H9 (cell line): ENCODE measurements around the gene IRX4. TPM values are rescaled to one million over a fixed set of nuclear protein-coding genes. Genes with fewer than 3 reads are reported as not detected.

ENCODE experiments used
- DNase-seq: peaks from one replicate; pipeline ENCODE4 v3.0.0-alpha.2; 2017
- H2AFZ ChIP-seq: one replicate; pipeline ENCODE4 v1.6.1; 2013; ENCODE audit warnings: mild to moderate bottlenecking, low read length, control low read depth, moderate library complexity
- H2AK5ac ChIP-seq: 2 replicates; pipeline ENCODE4 v1.6.1; 2013; ENCODE audit warnings: low read length, control low read depth, mixed read lengths; ENCODE audit not compliant: insufficient read length
- H2BK120ac ChIP-seq: one replicate; pipeline ENCODE4 v1.6.1; 2013; ENCODE audit warnings: low read depth, mild to moderate bottlenecking, low read length, control low read depth, inconsistent platforms; ENCODE audit not compliant: poor library complexity, severe bottlenecking
- H2BK12ac ChIP-seq: 2 replicates; pipeline ENCODE4 v1.6.1; 2013; ENCODE audit warnings: low read length, control low read depth, mixed read lengths, low read depth; ENCODE audit not compliant: insufficient read length
- H2BK15ac ChIP-seq: 2 replicates; pipeline ENCODE4 v1.6.1; 2013; ENCODE audit warnings: low read depth, low read length, control low read depth
- H2BK20ac ChIP-seq: one replicate; pipeline ENCODE4 v1.6.1; 2013; ENCODE audit warnings: low read depth, mild to moderate bottlenecking, low read length, control low read depth, inconsistent platforms; ENCODE audit not compliant: poor library complexity, severe bottlenecking
- H2BK5ac ChIP-seq: 2 replicates; pipeline ENCODE4 v1.6.1; 2013; ENCODE audit warnings: low read length, control low read depth, mixed read lengths; ENCODE audit not compliant: insufficient read length
- H3K14ac ChIP-seq: 2 replicates; pipeline ENCODE4 v1.6.1; 2013; ENCODE audit warnings: low read length, control low read depth; ENCODE audit not compliant: insufficient read depth
- H3K18ac ChIP-seq: 2 replicates; pipeline ENCODE4 v1.6.1; 2013; ENCODE audit warnings: low read depth, mild to moderate bottlenecking, mixed read lengths, low read length, control low read depth; ENCODE audit not compliant: insufficient read length
- H3K23ac ChIP-seq: 2 replicates; pipeline ENCODE4 v1.6.1; 2013; ENCODE audit warnings: low read length, control low read depth, mixed read lengths, low read depth; ENCODE audit not compliant: insufficient read length
- H3K23me2 ChIP-seq: 2 replicates; pipeline ENCODE4 v1.6.1; 2013; ENCODE audit warnings: low read depth, mild to moderate bottlenecking, mixed read lengths, low read length, control low read depth; ENCODE audit not compliant: insufficient read length, poor library complexity, severe bottlenecking
- H3K27ac ChIP-seq: 2 replicates; pipeline ENCODE4 v1.5.1; 2013; ENCODE audit warnings: low read length, control low read depth, mixed read lengths, low read depth; ENCODE audit not compliant: insufficient read length
- H3K27me3 ChIP-seq: 2 replicates; pipeline ENCODE4 v1.6.1; 2013; ENCODE audit warnings: low read length, control low read depth, inconsistent platforms; ENCODE audit not compliant: insufficient read depth
- H3K4ac ChIP-seq: 2 replicates; pipeline ENCODE4 v1.6.1; 2013; ENCODE audit warnings: low read depth, mild to moderate bottlenecking, control low read depth, inconsistent platforms, low read length, moderate library complexity
- H3K4me1 ChIP-seq: 2 replicates; pipeline ENCODE4 v1.6.1; 2013; ENCODE audit warnings: low read length, control low read depth, inconsistent platforms; ENCODE audit not compliant: insufficient read depth
- H3K4me2 ChIP-seq: 2 replicates; pipeline ENCODE4 v1.6.1; 2013; ENCODE audit warnings: low read length, control low read depth, mixed read lengths; ENCODE audit not compliant: insufficient read length, insufficient read depth
- H3K56ac ChIP-seq: 2 replicates; pipeline ENCODE4 v1.6.1; 2013; ENCODE audit warnings: low read depth, mild to moderate bottlenecking, mixed read lengths, low read length, control low read depth; ENCODE audit not compliant: insufficient read length
- H3K79me1 ChIP-seq: 2 replicates; pipeline ENCODE4 v1.6.1; 2013; ENCODE audit warnings: low read depth, mild to moderate bottlenecking, moderate library complexity, low read length, control low read depth, inconsistent platforms; ENCODE audit not compliant: insufficient read depth, poor library complexity, severe bottlenecking
- H3K79me2 ChIP-seq: 2 replicates; pipeline ENCODE4 v1.6.1; 2013; ENCODE audit warnings: low read length, control low read depth, inconsistent platforms; ENCODE audit not compliant: insufficient read depth
- H3K9ac ChIP-seq: 2 replicates; pipeline ENCODE4 v1.6.1; 2013; ENCODE audit warnings: low read length, control low read depth, mixed read lengths; ENCODE audit not compliant: insufficient read length; ENCODE audit errors: extremely low read depth
- H3K9me3 ChIP-seq: one replicate; pipeline ENCODE4 v1.6.1; 2013; ENCODE audit warnings: low read depth, low read length, inconsistent platforms; ENCODE audit not compliant: control insufficient read depth
- H3T11ph ChIP-seq: one replicate; pipeline ENCODE4 v1.6.1; 2013; ENCODE audit warnings: mild to moderate bottlenecking, low read length, control low read depth, inconsistent platforms
- H4K20me1 ChIP-seq: one replicate; pipeline ENCODE4 v1.6.1; 2013; ENCODE audit not compliant: control insufficient read depth, insufficient read length, insufficient read depth
- H4K5ac ChIP-seq: 2 replicates; pipeline ENCODE4 v1.6.1; 2013; ENCODE audit warnings: low read depth, mild to moderate bottlenecking, mixed read lengths, low read length, control low read depth; ENCODE audit not compliant: insufficient read length
- H4K8ac ChIP-seq: replicated peaks from 2 replicates; pipeline ENCODE4 v1.6.1; 2013; ENCODE audit warnings: low read length, control low read depth, mixed read lengths, low read depth; ENCODE audit not compliant: insufficient read length
- H4K91ac ChIP-seq: 2 replicates; pipeline ENCODE4 v1.6.1; 2013; ENCODE audit warnings: low read depth, mild to moderate bottlenecking, moderate library complexity, mixed read lengths, low read length, control low read depth; ENCODE audit not compliant: insufficient read length
- H3K27ac Mint-ChIP-seq, 3 experiments: 2 replicates in 2 of 3; 3 replicates in 1 of 3; pipeline ENCODE4 v1.8.0; 2020 to 2021; ENCODE audit warnings: mixed read lengths in 3 of 3, mild to moderate bottlenecking in 1 of 3, moderate library complexity in 1 of 3
- H3K27me3 Mint-ChIP-seq: 2 replicates; pipeline ENCODE4 v1.8.0; 2021; ENCODE audit warnings: low read depth, mild to moderate bottlenecking, moderate library complexity, mixed read lengths
- H3K36me3 Mint-ChIP-seq, 3 experiments: 2 replicates in 2 of 3; 3 replicates in 1 of 3; pipeline ENCODE4 v1.8.0; 2020 to 2021; ENCODE audit warnings: low read depth in 3 of 3, mixed read lengths in 3 of 3; ENCODE audit not compliant: insufficient read depth in 1 of 3
- H3K4me1 Mint-ChIP-seq, 2 experiments: 2 replicates each; pipeline ENCODE4 v1.8.0; 2020; ENCODE audit warnings: mixed read lengths in 2 of 2
- H3K4me3 Mint-ChIP-seq, 2 experiments: 2 replicates in 1 of 2; 3 replicates in 1 of 2; pipeline ENCODE4 v1.8.0; 2020 to 2021; ENCODE audit warnings: mild to moderate bottlenecking in 2 of 2, mixed read lengths in 2 of 2, moderate library complexity in 1 of 2
- H3K9me3 Mint-ChIP-seq, 2 experiments: 2 replicates in 1 of 2; 3 replicates in 1 of 2; pipeline ENCODE4 v1.8.0; 2020; ENCODE audit warnings: mild to moderate bottlenecking in 2 of 2, mixed read lengths in 2 of 2, moderate library complexity in 1 of 2
- WGBS: extraction: QIAGEN DNeasy Blood & Tissue Kit; methylation state at CpG from one replicate; pipeline ENCODE4 v1.1.7; 2013; ENCODE audit warnings: missing lambda C conversion rate, low lambda C conversion rate, mixed read lengths; ENCODE audit not compliant: insufficient read length; ENCODE audit errors: extremely low coverage; 5-methylcytosine and 5-hydroxymethylcytosine counted together
- total RNA-seq: library from RNA; stranded (reverse); gene quantifications from 2 replicates; pipeline ENCODE4 v1.2.1, GENCODE V29; 2021
- TF ChIP-seq, protein P1 (sequence below): fragments of 200-600 bp; sonication (generic); conservative IDR thresholded peaks from 3 replicates; pipeline ENCODE4 v1.8.0; 2021; ENCODE audit warnings: antibody characterized with exemption, mild to moderate bottlenecking

The IRX4 gene
- total RNA-seq, 1 experiment from 2014 or later, result 3.2 TPM

DNA sequence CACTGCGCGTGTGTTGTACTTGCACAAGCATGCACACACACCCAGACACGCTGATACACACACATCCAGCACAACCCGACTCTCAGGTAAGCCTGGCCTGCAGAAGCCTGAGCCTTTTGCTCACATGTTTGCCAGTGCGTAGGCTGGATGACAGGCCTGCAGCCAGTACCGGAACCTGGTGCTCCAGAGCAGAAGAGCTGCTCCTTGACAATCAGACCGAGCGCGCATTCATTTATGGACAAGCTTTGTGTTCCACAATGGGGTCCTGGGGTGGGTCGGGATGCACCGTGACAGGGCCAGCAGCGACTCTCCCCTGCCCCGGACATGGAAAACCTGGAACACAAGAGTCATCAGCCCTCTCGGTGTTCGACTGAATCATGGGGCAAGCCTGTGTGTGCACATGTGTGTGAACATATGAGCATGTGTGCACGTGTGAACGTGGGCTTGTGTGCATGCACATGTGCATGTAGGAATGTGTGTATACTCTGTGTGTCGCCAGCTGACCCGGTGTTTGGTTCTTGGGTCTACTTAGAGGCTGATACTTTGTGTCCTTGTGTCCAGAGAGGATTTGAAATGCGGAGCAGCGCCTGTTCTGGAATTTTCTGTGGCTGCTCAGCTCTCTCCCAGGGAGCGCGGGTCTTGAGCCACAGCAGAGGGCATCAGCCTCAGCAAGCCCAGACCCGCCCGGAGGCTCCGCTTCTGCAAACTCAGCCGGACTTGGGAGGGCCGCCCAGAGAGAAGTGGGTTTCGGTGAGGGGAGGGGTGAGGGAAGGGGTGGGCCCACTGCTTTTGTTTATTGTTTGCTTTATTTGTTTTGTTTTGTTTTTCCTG is 32.2 kb downstream of the IRX4 start:
- Histone ChIP-seq H3K27me3 (peaks cover 38% of the 10 kb centered on the region; the same call in 1 of the 2 replicates), H3K56ac (no peak overlapping the region), H3K9ac (no peak overlapping the region), H3K4me1 (peaks cover 3% of the 10 kb centered on the region; the same call in 1 of the 2 replicates), H2BK5ac (no peak overlapping the region), H3K27ac (no peak overlapping the region), H3K14ac (no peak overlapping the region), H4K91ac (no peak overlapping the region), H4K8ac (no peak overlapping the region), H4K20me1 (no peaks in the 10 kb centered on the region), H3T11ph (no peak overlapping the region), H3K4ac (no peak overlapping the region), H2AFZ (no peak overlapping the region), H4K5ac (no peak overlapping the region), H3K18ac (no peak overlapping the region), H2BK12ac (no peak overlapping the region), H3K4me2 (peak overlapping the region; percentile 77), H3K23ac (no peak overlapping the region), H2BK15ac (no peak overlapping the region), H2BK20ac (no peak overlapping the region), H2AK5ac (no peak overlapping the region), H2BK120ac (no peak overlapping the region), H3K79me1 (no peaks in the 10 kb centered on the region), H3K23me2 (peaks cover 8% of the 10 kb centered on the region), H3K79me2 (no peaks in the 10 kb centered on the region), H3K9me3 (no peaks in the 10 kb centered on the region)
- TF ChIP-seq, protein P1, sequence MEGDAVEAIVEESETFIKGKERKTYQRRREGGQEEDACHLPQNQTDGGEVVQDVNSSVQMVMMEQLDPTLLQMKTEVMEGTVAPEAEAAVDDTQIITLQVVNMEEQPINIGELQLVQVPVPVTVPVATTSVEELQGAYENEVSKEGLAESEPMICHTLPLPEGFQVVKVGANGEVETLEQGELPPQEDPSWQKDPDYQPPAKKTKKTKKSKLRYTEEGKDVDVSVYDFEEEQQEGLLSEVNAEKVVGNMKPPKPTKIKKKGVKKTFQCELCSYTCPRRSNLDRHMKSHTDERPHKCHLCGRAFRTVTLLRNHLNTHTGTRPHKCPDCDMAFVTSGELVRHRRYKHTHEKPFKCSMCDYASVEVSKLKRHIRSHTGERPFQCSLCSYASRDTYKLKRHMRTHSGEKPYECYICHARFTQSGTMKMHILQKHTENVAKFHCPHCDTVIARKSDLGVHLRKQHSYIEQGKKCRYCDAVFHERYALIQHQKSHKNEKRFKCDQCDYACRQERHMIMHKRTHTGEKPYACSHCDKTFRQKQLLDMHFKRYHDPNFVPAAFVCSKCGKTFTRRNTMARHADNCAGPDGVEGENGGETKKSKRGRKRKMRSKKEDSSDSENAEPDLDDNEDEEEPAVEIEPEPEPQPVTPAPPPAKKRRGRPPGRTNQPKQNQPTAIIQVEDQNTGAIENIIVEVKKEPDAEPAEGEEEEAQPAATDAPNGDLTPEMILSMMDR, result no peak
- Mint-ChIP-seq H3K4me3 (peak overlapping the region; percentile 61 to 75), H3K27me3 (peaks cover 82% of the 10 kb centered on the region), H3K27ac (no peak overlapping the region), H3K36me3 (no peaks in the 10 kb centered on the region; a peak in 1 of 7 replicates), H3K4me1 (peaks cover 13 to 21% of the 10 kb centered on the region in 2 experiments), H3K9me3 (no peaks in the 10 kb centered on the region)
- DNase-seq, result no peak
- no CpG with 5 or more reads among the region's 29 CpGs for WGBS
